Suppressor macrophage treated with lipopolysaccharide for 4 hours (primary cell): ENCODE measurements around the gene WDR31.
A peak's percentile ranks its signal among the peaks of the same experiment; 100 is the strongest.

Experiments
- DNase-seq: peaks from one replicate; pipeline ENCODE4 v3.0.0-alpha.2; 2020

The WDR31 gene

GRCh38 chr9:113293285-113293878 lies 46.7 kb downstream of the WDR31 start:
- no peak for DNase-seq

- DNase-seq: no peak
Observed at GRCh38 chr9:113290052-113290607, 49.9 kb downstream of the WDR31 start.

DNA sequence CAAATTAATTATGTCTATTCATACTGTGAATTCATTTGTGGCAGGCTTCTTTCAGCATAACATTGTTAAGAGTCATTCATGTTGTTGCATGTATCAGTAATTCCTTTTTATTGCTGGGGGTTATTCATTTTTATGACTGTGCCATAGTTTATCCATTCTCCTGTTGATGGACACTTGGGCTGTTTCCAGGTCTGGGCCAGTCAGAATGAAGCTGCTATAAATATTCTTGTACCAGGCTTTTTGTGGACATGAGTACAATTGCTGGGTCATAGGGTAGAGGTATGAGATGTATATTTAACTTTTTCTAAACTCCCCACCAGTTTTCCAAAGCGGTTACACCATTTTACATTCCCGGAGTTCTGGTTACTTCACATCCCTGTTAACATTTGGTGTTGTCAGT lies 51.0 kb downstream of the WDR31 start:
- no peak for DNase-seq

DNA sequence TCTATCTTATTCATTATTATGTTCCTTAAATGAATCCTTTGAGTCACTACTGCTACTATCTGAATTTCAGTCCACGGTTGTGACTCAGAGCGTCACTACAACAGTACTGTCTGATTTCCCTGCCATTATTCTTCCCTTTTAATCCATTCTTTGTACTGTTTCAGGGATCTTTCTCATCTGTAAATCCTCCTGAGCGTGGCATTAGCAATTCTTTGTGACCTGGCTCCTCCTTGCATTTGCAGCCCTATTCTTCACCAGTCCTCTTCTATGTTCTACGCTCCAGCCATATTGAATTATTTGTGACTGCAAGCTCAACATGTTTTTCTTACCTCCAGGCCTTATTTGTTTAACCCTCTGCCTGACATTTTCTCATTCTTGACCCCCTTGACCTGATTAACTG lies 58.7 kb downstream of the WDR31 start:
- no peak for DNase-seq

DNA sequence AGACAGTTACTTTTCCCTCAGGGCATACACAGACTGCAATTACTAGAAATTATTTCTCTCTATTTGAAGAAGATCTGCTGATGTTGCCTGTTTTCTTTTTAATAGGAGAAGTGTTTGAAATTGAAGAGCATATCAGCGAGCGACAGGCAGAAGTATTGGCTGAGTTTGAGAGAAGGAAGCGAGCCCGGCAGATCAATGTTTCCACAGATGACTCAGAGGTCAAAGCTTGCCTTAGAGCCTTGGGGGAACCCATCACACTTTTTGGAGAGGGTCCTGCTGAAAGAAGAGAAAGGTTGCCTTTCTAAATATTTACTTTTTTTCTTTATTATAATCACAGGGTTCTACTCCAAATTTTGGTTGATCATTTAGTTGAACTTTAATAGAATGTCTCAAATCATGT lies 61.2 kb downstream of the WDR31 start:
- DNase-seq: no peak

- DNase-seq: peak; percentile 99
Observed at GRCh38 chr9:113275157-113276131, 64.6 kb downstream of the WDR31 start, which contains the start of the genes CDC26 and PRPF4. Gene CDC26 (minus strand): TSS chr9:113275572. CDS start chr9:113272507, 3,065 bp downstream. Gene PRPF4 (plus strand): TSS chr9:113275658. CDS start chr9:113275744, 86 bp downstream.

- DNase-seq: peak; percentile 84
Observed at GRCh38 chr9:113274474-113275156, 65.5 kb downstream of the WDR31 start.

- DNase-seq: no peak
Observed at GRCh38 chr9:113269871-113270270, 70.2 kb downstream of the WDR31 start.

DNA sequence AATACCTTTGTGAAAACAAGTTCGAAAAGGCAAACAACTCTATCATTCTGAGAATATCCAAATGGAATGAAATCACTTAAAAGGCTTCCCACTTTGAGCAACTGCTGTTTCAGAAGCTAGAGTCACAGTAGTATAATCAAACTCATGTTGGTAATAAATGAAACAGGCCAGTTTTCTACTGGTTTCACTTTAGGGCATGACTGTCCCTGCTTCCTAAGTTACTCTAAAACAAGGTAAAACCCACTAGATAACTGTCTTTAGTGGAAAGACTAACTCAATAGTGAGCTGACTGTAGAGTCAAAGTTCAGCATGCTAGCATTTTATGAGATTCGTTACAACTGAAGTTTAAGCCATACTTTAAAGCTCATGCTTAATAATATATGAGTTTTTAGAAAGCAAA lies 70.7 kb downstream of the WDR31 start:
- DNase-seq: no peak

- no peak for DNase-seq
Observed at GRCh38 chr9:113267911-113268566, 72.0 kb downstream of the WDR31 start.

GRCh38 chr9:113266174-113266573 lies 73.9 kb downstream of the WDR31 start:
- no peak for DNase-seq
